SK-N-MC (cell line): Measurements from ENCODE around the gene PPM1M.

Source experiments
- EZH2 ChIP-seq: fragments of 200-600 bp; sonication (generic); IDR thresholded peaks from one replicate; pipeline ENCODE4 v1.6.1; 2017; ENCODE audit warnings: antibody characterized with exemption
- FOXP2 ChIP-seq: optimal IDR thresholded peaks from 2 replicates; pipeline ENCODE3; 2011; ENCODE audit warnings: mild to moderate bottlenecking, moderate library complexity; ENCODE audit not compliant: insufficient read depth; ENCODE audit errors: extremely low read length, control extremely low read depth
- POLR2AphosphoS5 ChIP-seq: IDR thresholded peaks from 2 replicates; pipeline ENCODE4 v1.6.1; 2012; ENCODE audit warnings: mild to moderate bottlenecking, low read depth, low read length, borderline replicate concordance

DNA sequence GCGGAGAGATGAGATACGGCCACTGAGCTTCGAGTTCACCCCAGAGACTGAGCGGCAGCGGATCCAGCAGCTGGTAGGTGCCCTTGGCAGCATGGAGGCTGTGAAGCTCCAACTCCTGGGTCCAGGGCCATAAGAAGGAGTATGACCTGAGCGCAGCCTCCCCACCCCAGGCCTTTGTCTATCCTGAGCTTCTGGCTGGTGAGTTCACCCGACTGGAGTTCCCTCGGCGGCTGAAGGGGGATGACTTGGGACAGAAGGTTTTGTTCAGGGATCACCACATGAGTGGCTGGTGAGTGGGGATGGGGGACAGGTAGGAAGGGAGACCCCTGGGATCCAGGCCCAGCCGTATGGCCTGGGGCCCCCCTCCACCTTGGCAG, 2.6 kb downstream of the PPM1M start:
- TF ChIP-seq POLR2AphosphoS5 (no peak), FOXP2 (no peak), EZH2 (no peak)
